ENCODE measurements around the gene MED26.
"Not testable (repeated sequence)": the region's sequence is repeated elsewhere in the genome, so short reads cannot be mapped to it uniquely, and the experiment has no call there.

MED26 gene

GRCh38 chr19:16572332-16573211 lies 55.4 kb downstream of the MED26 start, which contains the start of gene SLC35E1:
Gene SLC35E1 (minus strand): TSS chr19:16572415. CDS start chr19:16572364, 51 bp downstream.
- peak; percentile 89 for DNase-seq (ENCODE audit: low read depth)

GRCh38 chr19:16571822-16572331 lies 56.1 kb downstream of the MED26 start:
- DNase-seq (ENCODE audit: low read depth), result no peak

- no peak for DNase-seq (ENCODE audit: low read depth)
Measured at GRCh38 chr19:16571283-16571682, 56.7 kb downstream of the MED26 start.

- DNase-seq (ENCODE audit: low read depth), result no peak
Measured at GRCh38 chr19:16569609-16570320, 58.2 kb downstream of the MED26 start.

- no peak for DNase-seq (ENCODE audit: low read depth)
Measured at GRCh38 chr19:16566702-16567101, 61.3 kb downstream of the MED26 start.

- DNase-seq (ENCODE audit: low read depth), result no peak
Measured at GRCh38 chr19:16566161-16566560, 61.8 kb downstream of the MED26 start.

- no peak for DNase-seq (ENCODE audit: low read depth)
Measured at GRCh38 chr19:16564842-16565241, 63.2 kb downstream of the MED26 start.

- no peak for DNase-seq (ENCODE audit: low read depth)
Measured at GRCh38 chr19:16562608-16563025, 65.4 kb downstream of the MED26 start.

- DNase-seq (ENCODE audit: low read depth), result no peak
Measured at GRCh38 chr19:16561382-16561781, 66.6 kb downstream of the MED26 start.

GRCh38 chr19:16559780-16560276 lies 68.2 kb downstream of the MED26 start:
- DNase-seq (ENCODE audit: low read depth), result no peak

GRCh38 chr19:16554776-16555175 lies 73.2 kb downstream of the MED26 start:
- no peak for DNase-seq (ENCODE audit: low read depth)

- not testable (repeated sequence) for DNase-seq (ENCODE audit: low read depth)
Measured at GRCh38 chr19:16551902-16552301, 76.1 kb downstream of the MED26 start.

- DNase-seq (ENCODE audit: low read depth), result no peak
Measured at GRCh38 chr19:16548956-16549355, 79.0 kb downstream of the MED26 start.

- DNase-seq (ENCODE audit: low read depth), result no peak
Measured at GRCh38 chr19:16544473-16545231, 83.4 kb downstream of the MED26 start.

GRCh38 chr19:16543734-16544133 lies 84.3 kb downstream of the MED26 start:
- DNase-seq (ENCODE audit: low read depth), result not testable (repeated sequence)

GRCh38 chr19:16542910-16543472 lies 85.0 kb downstream of the MED26 start:
- DNase-seq (ENCODE audit: low read depth), result no peak

GRCh38 chr19:16542045-16542909 lies 85.7 kb downstream of the MED26 start, which contains the start of gene CHERP:
Gene CHERP (minus strand): TSS chr19:16542437. CDS start chr19:16542378, 59 bp downstream.
- DNase-seq (ENCODE audit: low read depth), result peak; percentile 88

GRCh38 chr19:16541526-16542044 lies 86.4 kb downstream of the MED26 start:
- no peak for DNase-seq (ENCODE audit: low read depth)

- DNase-seq (ENCODE audit: low read depth), result no peak
Measured at GRCh38 chr19:16540948-16541347, 87.1 kb downstream of the MED26 start.

GRCh38 chr19:16537111-16537510 lies 90.9 kb downstream of the MED26 start:
- no peak for DNase-seq (ENCODE audit: low read depth)

Measured in stromal cell of bone marrow (primary cell).